HG03196 (cell line): ENCODE measurements around the gene RNF146.
"Not testable (repeated sequence)": the region's sequence is repeated elsewhere in the genome, so short reads cannot be mapped to it uniquely, and the experiment has no call there.

ENCODE experiments used
- ATAC-seq: cut with Tn5 transposase; IDR thresholded peaks from one replicate; pipeline ENCODE4 v1.9.1; 2021; ENCODE audit not compliant: unreplicated experiment

The RNF146 gene

GRCh38 chr6:127279815-127280214, 13.2 kb downstream of the RNF146 start:
- ATAC-seq = no peak

GRCh38 chr6:127282184-127282583, 15.5 kb downstream of the RNF146 start:
- no peak for ATAC-seq

GRCh38 chr6:127288705-127289104, 22.0 kb downstream of the RNF146 start:
- no peak for ATAC-seq

GRCh38 chr6:127289934-127290333, 23.3 kb downstream of the RNF146 start:
- ATAC-seq = no peak

- peak; percentile 39 for ATAC-seq
These were observed 24.0 kb downstream of the RNF146 start for GRCh38 chr6:127290391-127291265.

GRCh38 chr6:127291495-127291894, 24.8 kb downstream of the RNF146 start:
- ATAC-seq = peak; percentile 86

GRCh38 chr6:127297502-127298070, 30.9 kb downstream of the RNF146 start:
- ATAC-seq = no peak

GRCh38 chr6:127298475-127298874, 31.8 kb downstream of the RNF146 start:
- no peak for ATAC-seq

GRCh38 chr6:127299522-127300240, 33.0 kb downstream of the RNF146 start:
- no peak for ATAC-seq

- ATAC-seq = no peak
These were observed 33.7 kb downstream of the RNF146 start for GRCh38 chr6:127300411-127300810.

- ATAC-seq = no peak
These were observed 34.6 kb downstream of the RNF146 start for GRCh38 chr6:127301199-127301700.

- ATAC-seq = peak; percentile 69
These were observed 36.3 kb downstream of the RNF146 start for GRCh38 chr6:127302728-127303660.

- ATAC-seq = no peak
These were observed 37.3 kb downstream of the RNF146 start for GRCh38 chr6:127303917-127304316.

GRCh38 chr6:127305741-127306140, 39.1 kb downstream of the RNF146 start:
- ATAC-seq = no peak

GRCh38 chr6:127317388-127318128, 50.9 kb downstream of the RNF146 start:
- no peak for ATAC-seq

- ATAC-seq = no peak
These were observed 53.0 kb downstream of the RNF146 start for GRCh38 chr6:127319686-127320085.

- ATAC-seq = no peak
These were observed 61.5 kb downstream of the RNF146 start for GRCh38 chr6:127328043-127328609.

GRCh38 chr6:127331256-127331655, 64.6 kb downstream of the RNF146 start:
- ATAC-seq = not testable (repeated sequence)

- ATAC-seq = no peak
These were observed 65.8 kb downstream of the RNF146 start for GRCh38 chr6:127332383-127332961.
